Activated naive CD4-positive, alpha-beta T cell treated with anti-CD3 and anti-CD28 coated beads for 36 hours (primary cell): ENCODE measurements around the gene RAET1L. TPM values are rescaled to one million over a fixed set of nuclear protein-coding genes. Genes with fewer than 3 reads are reported as not detected.
"Not testable (repeated sequence)": the region's sequence is repeated elsewhere in the genome, so short reads cannot be mapped to it uniquely, and the experiment has no call there.

Experiments used
- CTCF ChIA-PET: fragments of 350-600 bp; sonication (Branson Sonifier 250); formaldehyde crosslinking; loops from one replicate; lab custom pipeline; 2021; ENCODE audit warnings: antibody characterized with exemption; lab: Charles Lee
- DNase-seq: peaks from one replicate; pipeline ENCODE4 v3.0.0-alpha.2; 2020
- H3K27ac Mint-ChIP-seq: one replicate; pipeline ENCODE4 v1.8.0; 2021; ENCODE audit warnings: mild to moderate bottlenecking, mixed read lengths
- H3K27me3 Mint-ChIP-seq: one replicate; pipeline ENCODE4 v1.8.0; 2021; ENCODE audit warnings: low read depth, mixed read lengths
- H3K36me3 Mint-ChIP-seq: one replicate; pipeline ENCODE4 v1.8.0; 2021; ENCODE audit warnings: low read depth, mixed read lengths
- H3K4me1 Mint-ChIP-seq: one replicate; pipeline ENCODE4 v1.8.0; 2021; ENCODE audit warnings: low read depth, mixed read lengths
- H3K4me3 Mint-ChIP-seq: one replicate; pipeline ENCODE4 v1.8.0; 2021; ENCODE audit warnings: mild to moderate bottlenecking, moderate library complexity, mixed read lengths
- H3K9me3 Mint-ChIP-seq: one replicate; pipeline ENCODE4 v1.8.0; 2021; ENCODE audit warnings: mixed read lengths
- intact Hi-C: fragments of 100-400 bp; cut with micrococcal nuclease; formaldehyde crosslinking; loops from one replicate; pipeline ENCODE4 v1.15.1; 2023
- total RNA-seq, 2 experiments: library from RNA; stranded (reverse); gene quantifications; one replicate each; pipeline ENCODE4 v1.2.3, GENCODE V29; 2021

RAET1L gene
- total RNA-seq, 2 experiments from 2014 or later = not detected

GRCh38 chr6:150026976-150027805 lies 1.9 kb upstream of the RAET1L start:
- Mint-ChIP-seq H3K27me3 (peaks cover 37% of the 10 kb centered on the region), H3K9me3 (no peaks in the 10 kb centered on the region), H3K4me3 (no peak overlapping the region), H3K36me3 (no peaks in the 10 kb centered on the region), H3K27ac (no peak overlapping the region), H3K4me1 (peaks cover 16% of the 10 kb centered on the region)
- DNase-seq = no peak
- intact Hi-C loops = no loop called here
- CTCF ChIA-PET = no interaction called here

GRCh38 chr6:150024646-150025155 lies 631 bp downstream of the RAET1L start:
- Mint-ChIP-seq H3K4me1 (peaks cover 12% of the 10 kb centered on the region), H3K27me3 (peaks cover 44% of the 10 kb centered on the region), H3K9me3 (no peaks in the 10 kb centered on the region), H3K27ac (no peak overlapping the region), H3K4me3 (no peak overlapping the region), H3K36me3 (no peaks in the 10 kb centered on the region)
- CTCF ChIA-PET = interaction anchor here (0.6 to 1.2 kb wide), 2 partner anchors 8 to 44 kb away, joined by 3 to 6 read pairs; no protein-coding TSS in a partner anchor
- DNase-seq = no peak
- intact Hi-C loops = loop anchor here (1.0 to 2.0 kb wide), 2 partner anchors 20 to 45 kb away; partner anchors contain the start of gene ULBP3

GRCh38 chr6:150024021-150024420 lies 1.3 kb downstream of the RAET1L start:
- H3K9me3 Mint-ChIP-seq, CTCF ChIA-PET, H3K36me3 Mint-ChIP-seq, H3K4me3 Mint-ChIP-seq, H3K27ac Mint-ChIP-seq, H3K4me1 Mint-ChIP-seq, DNase-seq: not testable (repeated sequence)
- intact Hi-C loops = loop anchor here (2.0 kb wide), 1 partner anchor 19 kb away; no protein-coding TSS in a partner anchor
- peaks cover 47% of the 10 kb centered on the region for H3K27me3 Mint-ChIP-seq

- H3K9me3 Mint-ChIP-seq, H3K4me3 Mint-ChIP-seq, H3K27ac Mint-ChIP-seq, H3K4me1 Mint-ChIP-seq, CTCF ChIA-PET, intact Hi-C loops, H3K36me3 Mint-ChIP-seq, DNase-seq: not testable (repeated sequence)
- peaks cover 47% of the 10 kb centered on the region for H3K27me3 Mint-ChIP-seq
Measured at GRCh38 chr6:150021870-150022269, 3.5 kb downstream of the RAET1L start.

- no peaks in the 10 kb centered on the region for H3K9me3 Mint-ChIP-seq
- CTCF ChIA-PET = no interaction called here
- peaks cover 11% of the 10 kb centered on the region for H3K4me1 Mint-ChIP-seq
- H3K36me3 Mint-ChIP-seq = no peaks in the 10 kb centered on the region
- H3K4me3 Mint-ChIP-seq = no peak overlapping the region
- H3K27ac Mint-ChIP-seq = no peak overlapping the region
- no peak for DNase-seq
- intact Hi-C loops = no loop called here
- peaks cover 56% of the 10 kb centered on the region for H3K27me3 Mint-ChIP-seq
Measured at GRCh38 chr6:150018846-150019580, 6.3 kb downstream of the RAET1L start.

GRCh38 chr6:150017186-150017521 lies 8.2 kb downstream of the RAET1L start:
- H3K9me3 Mint-ChIP-seq, DNase-seq, H3K36me3 Mint-ChIP-seq, H3K27ac Mint-ChIP-seq, H3K4me3 Mint-ChIP-seq: not testable (repeated sequence)
- CTCF ChIA-PET = interaction anchor here (0.6 to 2.1 kb wide), 10 partner anchors 8 to 267 kb away, joined by 3 to 14 read pairs (median 4); partner anchors contain the start of gene RAET1L
- Mint-ChIP-seq H3K27me3 (peaks cover 66% of the 10 kb centered on the region), H3K4me1 (peaks cover 14% of the 10 kb centered on the region)
- intact Hi-C loops = loop anchor here (1.0 to 2.0 kb wide), 5 partner anchors 12 to 183 kb away; no protein-coding TSS in a partner anchor

GRCh38 chr6:150016324-150017185 lies 8.8 kb downstream of the RAET1L start:
- intact Hi-C loops = loop anchor here (1.0 to 2.0 kb wide), 5 partner anchors 11 to 182 kb away; no protein-coding TSS in a partner anchor
- DNase-seq = peak; percentile 66
- peaks cover 14% of the 10 kb centered on the region for H3K4me1 Mint-ChIP-seq
- H3K4me3 Mint-ChIP-seq = no peak overlapping the region
- H3K36me3 Mint-ChIP-seq = no peaks in the 10 kb centered on the region
- no peaks in the 10 kb centered on the region for H3K9me3 Mint-ChIP-seq
- CTCF ChIA-PET = interaction anchor here (0.6 to 2.1 kb wide), 11 partner anchors 9 to 266 kb away, joined by 3 to 14 read pairs (median 4); partner anchors contain the start of gene RAET1L
- no peak overlapping the region for H3K27ac Mint-ChIP-seq
- H3K27me3 Mint-ChIP-seq = peaks cover 70% of the 10 kb centered on the region

- H3K36me3 Mint-ChIP-seq, H3K4me3 Mint-ChIP-seq, CTCF ChIA-PET, H3K27ac Mint-ChIP-seq, H3K9me3 Mint-ChIP-seq: not testable (repeated sequence)
- peaks cover 14% of the 10 kb centered on the region for H3K4me1 Mint-ChIP-seq
- H3K27me3 Mint-ChIP-seq = peaks cover 72% of the 10 kb centered on the region
- intact Hi-C loops = loop anchor here (2.0 kb wide), 1 partner anchor 55 kb away; no protein-coding TSS in a partner anchor
- peak; percentile 59 for DNase-seq
Measured at GRCh38 chr6:150015281-150016001, 9.9 kb downstream of the RAET1L start.

GRCh38 chr6:150014623-150015280 lies 10.6 kb downstream of the RAET1L start:
- intact Hi-C loops, DNase-seq, H3K4me3 Mint-ChIP-seq, H3K9me3 Mint-ChIP-seq, H3K27ac Mint-ChIP-seq, CTCF ChIA-PET, H3K36me3 Mint-ChIP-seq: not testable (repeated sequence)
- peaks cover 14% of the 10 kb centered on the region for H3K4me1 Mint-ChIP-seq
- H3K27me3 Mint-ChIP-seq = peaks cover 77% of the 10 kb centered on the region

GRCh38 chr6:150013785-150014622 lies 11.3 kb downstream of the RAET1L start:
- H3K4me1 Mint-ChIP-seq = peaks cover 14% of the 10 kb centered on the region
- H3K27me3 Mint-ChIP-seq = peaks cover 79% of the 10 kb centered on the region
- CTCF ChIA-PET, intact Hi-C loops, H3K27ac Mint-ChIP-seq, DNase-seq, H3K9me3 Mint-ChIP-seq, H3K4me3 Mint-ChIP-seq, H3K36me3 Mint-ChIP-seq: not testable (repeated sequence)
